D721Med (cell line): Measurements from ENCODE around the gene SLIT1.

Experiments
- DNase-seq: peaks from one replicate; pipeline ENCODE4 v3.0.0; 2011; ENCODE audit warnings: low spot score; ENCODE audit not compliant: insufficient read length
- FAIRE-seq: peaks from 2 replicates; lab custom pipeline; 2011; peaks lifted over from hg19 to GRCh38; lab: Jason Lieb, UNC
- CTCF ChIP-seq: IDR thresholded peaks from 2 replicates; pipeline ENCODE4 v1.5.1; 2012; ENCODE audit warnings: mild to moderate bottlenecking, control low read depth; ENCODE audit not compliant: insufficient read depth; ENCODE audit errors: missing control alignments

SLIT1 gene

GRCh38 chr10:97173036-97173435 lies 12.7 kb downstream of the SLIT1 start:
- DNase-seq (no peak), FAIRE-seq (no peak)
- TF ChIP-seq CTCF: no peak

- DNase-seq: no peak
- no peak for TF ChIP-seq CTCF
- FAIRE-seq: no peak
Measured at GRCh38 chr10:97171001-97171400, 14.8 kb downstream of the SLIT1 start.

- no peak for TF ChIP-seq CTCF
- FAIRE-seq (no peak), DNase-seq (no peak)
Measured at GRCh38 chr10:97169911-97170693, 15.7 kb downstream of the SLIT1 start.

GRCh38 chr10:97169063-97169462 lies 16.7 kb downstream of the SLIT1 start:
- FAIRE-seq: no peak
- TF ChIP-seq CTCF: no peak
- peak; percentile 70 for DNase-seq

- DNase-seq (no peak), FAIRE-seq (no peak)
- TF ChIP-seq CTCF: no peak
Measured at GRCh38 chr10:97168645-97169044, 17.1 kb downstream of the SLIT1 start.

GRCh38 chr10:97165499-97165898 lies 20.3 kb downstream of the SLIT1 start:
- TF ChIP-seq CTCF: no peak
- no peak for DNase-seq
- no peak for FAIRE-seq

- no peak for TF ChIP-seq CTCF
- FAIRE-seq (no peak), DNase-seq (no peak)
Measured at GRCh38 chr10:97163781-97164501, 21.8 kb downstream of the SLIT1 start.
